IMR-90 (cell line): Measurements from ENCODE around the gene FOLR2. TPM values are rescaled to one million over a fixed set of nuclear protein-coding genes. Genes with fewer than 3 reads are reported as not detected.

Experiments
- ATAC-seq: fragments of 200-7000 bp; cut with Tn5 transposase; 2 replicates; pipeline ENCODE4 v1.9.1; 2020; ENCODE audit warnings: low read depth, mild to moderate bottlenecking, moderate library complexity
- BruUV-seq: library from RNA; stranded (reverse); fragments of 400-500 nt; replicated peaks from 2 replicates; lab custom pipeline; 2021; lab: Mats Ljungman, UMichigan
- CTCF ChIA-PET: fragments of 300-600 bp; formaldehyde crosslinking; extraction: SDS; loops from one replicate; lab custom pipeline; 2021; ENCODE audit warnings: antibody characterized with exemption; lab: Yijun Ruan, JAX
- POLR2A ChIA-PET: fragments of 300-600 bp; sonication (Branson Sonifier 250); formaldehyde crosslinking; loops from one replicate; lab custom pipeline; 2022; ENCODE audit warnings: antibody characterized with exemption; ENCODE audit not compliant: unreplicated experiment; lab: Charles Lee
- DNase-seq: peaks from one replicate; pipeline ENCODE4 v3.0.0; 2013
- H2AFZ ChIP-seq: replicated peaks from 2 replicates; pipeline ENCODE3; 2013; ENCODE audit warnings: low read length, mild to moderate bottlenecking; ENCODE audit not compliant: poor library complexity
- H2AK5ac ChIP-seq: 2 replicates; pipeline ENCODE4 v1.6.1; 2013; ENCODE audit warnings: low read depth, low read length, inconsistent platforms
- H2AK9ac ChIP-seq: replicated peaks from 2 replicates; pipeline ENCODE3; 2013; ENCODE audit warnings: mild to moderate bottlenecking, low read depth, low read length, moderate library complexity; ENCODE audit not compliant: poor library complexity
- H2BK120ac ChIP-seq: 2 replicates; pipeline ENCODE4 v1.6.1; 2013; ENCODE audit warnings: low read depth, low read length, inconsistent platforms
- H2BK15ac ChIP-seq: 3 replicates; pipeline ENCODE4 v1.6.1; 2013; ENCODE audit warnings: low read depth, low read length, inconsistent platforms
- H2BK20ac ChIP-seq: 2 replicates; pipeline ENCODE4 v1.6.1; 2013; ENCODE audit warnings: low read depth, mild to moderate bottlenecking, inconsistent platforms, low read length, moderate library complexity
- H2BK5ac ChIP-seq: 2 replicates; pipeline ENCODE4 v1.6.1; 2013; ENCODE audit warnings: mild to moderate bottlenecking, low read depth, low read length, inconsistent platforms; ENCODE audit not compliant: poor library complexity, severe bottlenecking
- H3K14ac ChIP-seq: replicated peaks from 2 replicates; pipeline ENCODE4 v1.6.1; 2013; ENCODE audit warnings: low read depth, low read length, inconsistent platforms
- H3K18ac ChIP-seq: 2 replicates; pipeline ENCODE4 v1.6.1; 2013; ENCODE audit warnings: low read depth, low read length, control low read depth
- H3K23ac ChIP-seq: 2 replicates; pipeline ENCODE4 v1.6.1; 2013; ENCODE audit warnings: low read depth, low read length, inconsistent platforms
- H3K27ac ChIP-seq: 2 replicates; pipeline ENCODE4 v1.5.1; 2013; ENCODE audit warnings: mild to moderate bottlenecking, control low read depth, low read length; ENCODE audit not compliant: insufficient read depth
- H3K27me3 ChIP-seq: 2 replicates; pipeline ENCODE4 v1.6.1; 2013; ENCODE audit warnings: low read length; ENCODE audit not compliant: control insufficient read depth, insufficient read depth
- H3K36me3 ChIP-seq: 2 replicates; pipeline ENCODE4 v1.6.1; 2013; ENCODE audit warnings: low read length, mixed read lengths; ENCODE audit not compliant: control insufficient read depth, insufficient read depth
- H3K4ac ChIP-seq: 2 replicates; pipeline ENCODE4 v1.6.1; 2013; ENCODE audit warnings: low read depth, low read length, inconsistent platforms
- H3K4me1 ChIP-seq: 2 replicates; pipeline ENCODE4 v1.6.1; 2013; ENCODE audit warnings: low read length, mixed read lengths; ENCODE audit not compliant: control insufficient read depth, insufficient read depth
- H3K4me2 ChIP-seq: 2 replicates; pipeline ENCODE4 v1.6.1; 2013; ENCODE audit warnings: low read depth, mild to moderate bottlenecking, control low read depth, low read length, moderate library complexity
- H3K4me3 ChIP-seq: 2 replicates; pipeline ENCODE4 v1.5.1; 2013; ENCODE audit warnings: low read depth, mild to moderate bottlenecking, control low read depth, low read length, moderate library complexity; ENCODE audit not compliant: insufficient read depth
- H3K56ac ChIP-seq: 2 replicates; pipeline ENCODE4 v1.6.1; 2013; ENCODE audit warnings: low read length, inconsistent platforms; ENCODE audit not compliant: insufficient read depth; ENCODE audit errors: extremely low read depth
- H3K79me1 ChIP-seq, 2 experiments: 2 replicates each; pipeline ENCODE4 v1.6.1; 2013; ENCODE audit warnings: low read length in 2 of 2, inconsistent platforms in 1 of 2, low read depth in 1 of 2
- H3K9ac ChIP-seq: 2 replicates; pipeline ENCODE4 v1.6.1; 2013; ENCODE audit warnings: low read depth, low read length, control low read depth
- H3K9me1 ChIP-seq: 2 replicates; pipeline ENCODE4 v1.6.1; 2013; ENCODE audit warnings: low read length, inconsistent platforms; ENCODE audit not compliant: insufficient read depth
- H3K9me3 ChIP-seq: 2 replicates; pipeline ENCODE4 v1.6.1; 2013; ENCODE audit warnings: low read length; ENCODE audit not compliant: control insufficient read depth, insufficient read depth
- H4K20me1 ChIP-seq: 2 replicates; pipeline ENCODE4 v1.6.1; 2013; ENCODE audit warnings: low read length, inconsistent platforms; ENCODE audit not compliant: insufficient read depth
- H4K5ac ChIP-seq: 2 replicates; pipeline ENCODE4 v1.6.1; 2013; ENCODE audit warnings: mild to moderate bottlenecking, low read depth, low read length, control low read depth
- H4K8ac ChIP-seq, 2 experiments: 2 replicates each; pipeline ENCODE4 v1.6.1; 2013; ENCODE audit warnings: low read depth in 2 of 2, low read length in 2 of 2, control low read depth in 1 of 2, inconsistent platforms in 1 of 2
- H4K91ac ChIP-seq: 2 replicates; pipeline ENCODE4 v1.6.1; 2013; ENCODE audit warnings: low read depth, low read length, inconsistent platforms; ENCODE audit not compliant: insufficient read depth
- BHLHE40 ChIP-seq: fragments of 150-350 bp; IDR thresholded peaks from 2 replicates; pipeline ENCODE4 v1.6.1; 2016; ENCODE audit warnings: mild to moderate bottlenecking, low read depth, low read length
- CEBPB ChIP-seq: IDR thresholded peaks from 2 replicates; pipeline ENCODE4 v1.6.1; 2012; ENCODE audit warnings: low read depth, low read length, improper control_type of control experiment
- MAZ ChIP-seq: IDR thresholded peaks from 2 replicates; pipeline ENCODE4 v1.6.1; 2012; ENCODE audit warnings: low read depth, mild to moderate bottlenecking, low read length, improper control_type of control experiment, moderate library complexity, borderline replicate concordance
- NFE2L2 ChIP-seq: fragments of 150-350 bp; IDR thresholded peaks from 2 replicates; pipeline ENCODE4 v1.6.1; 2016; ENCODE audit warnings: low read depth, mild to moderate bottlenecking, low read length
- RAD21 ChIP-seq: IDR thresholded peaks from 2 replicates; pipeline ENCODE4 v1.6.1; 2012; ENCODE audit warnings: low read length, improper control_type of control experiment
- SMC3 ChIP-seq: fragments of 150-350 bp; IDR thresholded peaks from 2 replicates; pipeline ENCODE4 v1.6.1; 2016; ENCODE audit warnings: low read depth, mild to moderate bottlenecking, antibody characterized with exemption, low read length, moderate library complexity
- WGBS, 2 experiments: methylation state at CpG; one replicate each; pipeline versions ENCODE4 v1.1.5 to v1.1.7; 2013; ENCODE audit warnings: missing lambda C conversion rate in 2 of 2; ENCODE audit not compliant: insufficient read length in 1 of 2; ENCODE audit errors: extremely low coverage in 2 of 2; 5-methylcytosine and 5-hydroxymethylcytosine counted together
- dilution Hi-C: fragments of 300-500 bp; cut with HindIII; formaldehyde crosslinking; loops from one replicate; pipeline ENCODE4 v1.14.3; 2018; ENCODE audit warnings: low sequenced_read_pairs; ENCODE audit not compliant: unreplicated experiment
- in situ Hi-C: fragments of 300-500 bp; cut with MboI; formaldehyde crosslinking; loops from 3 replicates; pipeline ENCODE4 v1.14.3; 2019; ENCODE audit warnings: low sequenced_read_pairs, inconsistent platforms, mixed read lengths
- intact Hi-C: fragments of 100-400 bp; cut with micrococcal nuclease; formaldehyde crosslinking; loops from 2 replicates; pipeline ENCODE4 v1.10.0; 2022
- polyA plus RNA-seq, 3 experiments: library from polyadenylated mRNA; depleted of rRNA; stranded (reverse); fragments of >200 nt; gene quantifications; 2 replicates each; pipeline ENCODE4 v1.2.3, GENCODE V29; 2012; ENCODE audit warnings: low replicate concordance in 1 of 3
- total RNA-seq: library from RNA; depleted of rRNA; stranded (reverse); fragments of >200 nt; gene quantifications from 2 replicates; pipeline ENCODE4 v1.2.3, GENCODE V29; 2012

The FOLR2 gene
- total and polyA plus RNA-seq, 2 of the 4 experiments (the other 2 are of a cell fraction): not detected

DNA sequence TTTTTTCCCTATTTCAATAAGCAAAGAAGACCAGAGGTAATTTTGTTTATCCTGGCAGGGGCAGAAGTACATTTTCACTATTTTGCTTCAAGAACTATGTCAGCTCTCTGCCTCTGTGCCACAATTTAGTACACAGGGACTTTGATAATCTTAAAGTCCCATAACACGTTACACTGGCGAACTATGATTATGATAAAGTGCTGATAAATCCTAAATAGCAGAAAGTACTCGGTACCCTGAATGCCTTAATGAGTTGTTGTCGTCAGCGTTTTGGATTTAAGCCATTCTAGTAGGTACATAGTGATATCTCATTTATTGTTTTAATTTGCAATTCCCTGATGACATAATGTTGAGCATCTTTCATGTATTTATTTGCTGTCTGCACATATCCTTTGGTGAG is 44.0 kb downstream of the FOLR2 start:
- H3K9me1 ChIP-seq: no peaks in the 10 kb centered on the region
- dilution Hi-C loops: no loop called here
- H3K56ac ChIP-seq: no peak overlapping the region
- H3K18ac ChIP-seq: no peak overlapping the region
- H2BK15ac ChIP-seq: no peak overlapping the region
- H3K79me1 ChIP-seq: no peaks in the 10 kb centered on the region
- no peak for DNase-seq
- WGBS, 2 experiments: 49% methylated on average over 3 of the region's 5 CpGs; no CpG with 5 or more reads in 1 of the 2 experiments
- H3K27ac ChIP-seq: no peak overlapping the region
- no peak overlapping the region for H2BK5ac ChIP-seq
- H3K4me2 ChIP-seq: no peak overlapping the region
- intact Hi-C loops: no loop called here
- no peaks in the 10 kb centered on the region for H4K20me1 ChIP-seq
- in situ Hi-C loops: no loop called here
- no peak overlapping the region for H2BK120ac ChIP-seq
- no TSS peak for BruUV-seq
- H3K23ac ChIP-seq: no peak overlapping the region
- H4K91ac ChIP-seq: no peak overlapping the region
- no peak overlapping the region for H2AFZ ChIP-seq
- H3K4me1 ChIP-seq: no peaks in the 10 kb centered on the region; the same call in 1 of the 2 replicates
- H2BK20ac ChIP-seq: no peak overlapping the region
- ChIA-PET CTCF (interaction anchor here (0.6 kb wide), 1 partner anchor 337 kb away, joined by 3 read pairs; no protein-coding TSS in a partner anchor), POLR2A (no interaction called here)
- H3K4me3 ChIP-seq: no peak overlapping the region
- TF ChIP-seq NFE2L2: no peak
- no peak for TF ChIP-seq RAD21
- TF ChIP-seq MAZ: no peak
- no peak for TF ChIP-seq SMC3
- TF ChIP-seq BHLHE40: no peak
- TF ChIP-seq CEBPB: no peak
- no peak overlapping the region for H4K5ac ChIP-seq
- H2AK5ac ChIP-seq: no peak overlapping the region
- H3K9ac ChIP-seq: no peak overlapping the region
- H3K4ac ChIP-seq: no peak overlapping the region
- no peaks in the 10 kb centered on the region for H3K9me3 ChIP-seq
- no peak for ATAC-seq
- H2AK9ac ChIP-seq: no peak overlapping the region
- no peak overlapping the region for H4K8ac ChIP-seq
- H3K14ac ChIP-seq: no peak overlapping the region
- no peaks in the 10 kb centered on the region for H3K36me3 ChIP-seq
- peaks cover 19% of the 10 kb centered on the region for H3K27me3 ChIP-seq
